Measurements from ENCODE around the gene TMEM116. TPM values are rescaled to one million over a fixed set of nuclear protein-coding genes. Genes with fewer than 3 reads are reported as not detected.

TMEM116 gene
- total RNA-seq, 1 donor from 2014 or later: 28.4 TPM

GRCh38 chr12:111881716-111882115 is 131.2 kb downstream of the TMEM116 start:
- peaks cover 40% of the 10 kb centered on the region for H3K36me3 Mint-ChIP-seq
- H3K4me2 ChIP-seq: no peak overlapping the region
- no peaks in the 10 kb centered on the region for H3K4me1 Mint-ChIP-seq
- H3F3A ChIP-seq (ENCODE audit: low read depth): no peaks in the 10 kb centered on the region
- H3K4me3 ChIP-seq: no peak overlapping the region
- H3K9me3 Mint-ChIP-seq: no peaks in the 10 kb centered on the region
- no peak overlapping the region for H3K4me3 Mint-ChIP-seq
- H3K9me3 ChIP-seq (ENCODE audit: low read depth): no peaks in the 10 kb centered on the region
- H3K79me2 ChIP-seq (ENCODE audit: low read depth): peaks cover 3% of the 10 kb centered on the region
- H2AFZ ChIP-seq (replicated peaks): no peak overlapping the region
- no peak for TF ChIP-seq CTCF (IDR thresholded peaks at IDR 0.05)
- TF ChIP-seq EZH2 (IDR thresholded peaks at IDR 0.05): no peak
- no peak for TF ChIP-seq EZH2phosphoT487 (IDR thresholded peaks at IDR 0.05)
- H3K27ac Mint-ChIP-seq: no peak overlapping the region
- no peaks in the 10 kb centered on the region for H4K20me1 ChIP-seq (ENCODE audit: low read depth)
- H3K27me3 ChIP-seq: no peaks in the 10 kb centered on the region
- no peak overlapping the region for H3K9ac ChIP-seq
- peaks cover 10% of the 10 kb centered on the region for H3K36me3 ChIP-seq
- no peaks in the 10 kb centered on the region for H3K4me1 ChIP-seq
- no peak for DNase-seq (ENCODE audit: low spot score)
- H3K27me3 Mint-ChIP-seq (ENCODE audit: insufficient read depth, low read depth): peaks cover 4% of the 10 kb centered on the region
- no peak overlapping the region for H3K27ac ChIP-seq

Small RNAs within 50 kb of the gene (microRNA-seq; reads per million reads assigned to microRNA genes)
- gene MIR3657: not detected

Small RNAs within 50 kb of the gene (small RNA-seq; reads per million reads assigned to genes)
- gene AC004024.1 (not detected), gene MIR3657 (not detected)

Other genes starting within 250 kb of the TMEM116 start
- gene ALDH2, start 246.2 kb downstream of the TMEM116 start, total RNA-seq (ENCODE audit: low replicate concordance): 60.0 and 107 TPM in 2 replicates
- 70.8 and 89.8 TPM in 2 replicates for gene MAPKAPK5, start 170.9 kb downstream of the TMEM116 start, total RNA-seq (ENCODE audit: low replicate concordance)
- 95.0 and 118 TPM in 2 replicates for gene ERP29, start 261 bp upstream of the TMEM116 start, total RNA-seq (ENCODE audit: low replicate concordance)
- 30.8 and 40.7 TPM in 2 replicates for gene NAA25, start 95.6 kb upstream of the TMEM116 start, total RNA-seq (ENCODE audit: low replicate concordance)
- 35.4 and 40.5 TPM in 2 replicates for gene TRAFD1, start 112.4 kb upstream of the TMEM116 start, total RNA-seq (ENCODE audit: low replicate concordance)

Measured in neural progenitor cell (in vitro differentiated cells).